Testis (tissue), 3 donors: Measurements from ENCODE around the gene EGFR. TPM values are rescaled to one million over a fixed set of nuclear protein-coding genes. Genes with fewer than 3 reads are reported as not detected.

Experiments
- DNase-seq: peaks from one replicate; pipeline ENCODE4 v3.0.0-alpha.2; 2019
- H3K27ac ChIP-seq, 2 donors: fragments of 200-600 bp; sonication (generic); one replicate each; pipeline ENCODE4 v1.5.1; 2019
- H3K27me3 ChIP-seq: fragments of 200-600 bp; sonication (generic); one replicate; pipeline ENCODE4 v1.5.1; 2019
- H3K36me3 ChIP-seq: fragments of 200-600 bp; sonication (generic); one replicate; pipeline ENCODE4 v1.5.1; 2017; ENCODE audit warnings: low read depth; ENCODE audit errors: missing control alignments
- H3K4me1 ChIP-seq: fragments of 200-600 bp; sonication (generic); one replicate; pipeline ENCODE4 v1.5.1; 2019
- H3K4me3 ChIP-seq, 2 donors: fragments of 200-600 bp; sonication (generic); one replicate each; pipeline ENCODE4 v1.5.1; 2017 to 2019
- H3K9me3 ChIP-seq: fragments of 200-600 bp; sonication (generic); one replicate; pipeline ENCODE4 v1.5.1; 2017
- POLR2A ChIP-seq: fragments of 450-650 bp; IDR thresholded peaks from one replicate; pipeline ENCODE4 v1.6.1; 2017; ENCODE audit warnings: antibody characterized with exemption, mild to moderate bottlenecking, moderate library complexity
- WGBS, 2 donors: methylation state at CpG; one replicate each; pipeline ENCODE4 v1.1.5; 2018; 5-methylcytosine and 5-hydroxymethylcytosine counted together
- intact Hi-C: fragments of 100-400 bp; cut with DNase I; formaldehyde crosslinking; loops from one replicate; pipeline ENCODE4 v1.15.1; 2023; ENCODE audit warnings: low total_unique reads
- polyA plus RNA-seq: library from polyadenylated mRNA; stranded (reverse); fragments of 350-450 nt; fragmentation: Illumina TruSeq; extraction: RNeasy Lipid Tissue Mini Kit (QIAGEN cat#74804); gene quantifications from one replicate; pipeline ENCODE4 v1.2.3, GENCODE V29; 2014; ENCODE audit warnings: low read depth, low replicate concordance; ENCODE audit not compliant: insufficient read depth
- total RNA-seq, 2 donors: library from RNA; depleted of rRNA; stranded (reverse); fragments of >200 nt; gene quantifications; one replicate each; pipeline ENCODE4 v1.2.3, GENCODE V29; 2016
- TF ChIP-seq, protein P1 (sequence below), 3 experiments: fragments of 450-650 bp in 2 of 3; fragments of 200-600 bp in 1 of 3; sonication (generic) in 1 of 3; IDR thresholded peaks; one replicate each; pipeline ENCODE4 v1.5.1; 2016 to 2019; ENCODE audit warnings: antibody characterized with exemption in 3 of 3, mild to moderate bottlenecking in 2 of 3, moderate library complexity in 1 of 3

The EGFR gene
- total and polyA plus RNA-seq, 3 donors from 2014 or later: 11.0 to 45.0 (median 18.2) TPM

DNA sequence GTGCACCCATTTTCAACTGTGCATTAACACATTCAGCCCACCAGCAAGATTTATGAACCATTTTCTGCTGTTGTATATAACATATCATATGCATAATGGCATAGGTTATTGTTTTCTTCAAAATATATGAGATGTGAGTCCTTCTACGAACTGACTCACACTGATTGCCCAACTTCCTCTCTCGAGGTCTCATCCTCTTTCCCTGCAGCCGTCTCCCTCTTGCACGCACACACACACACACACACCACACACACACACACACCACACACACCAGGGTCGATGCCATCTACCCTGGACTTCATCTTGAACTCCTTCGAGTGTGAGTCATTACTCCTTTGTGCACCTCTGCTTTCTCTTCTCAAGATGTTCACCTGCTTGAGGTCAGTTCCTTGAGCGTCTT is 36.7 kb downstream of the EGFR start:
- no peak overlapping the region for H3K27ac ChIP-seq

DNA sequence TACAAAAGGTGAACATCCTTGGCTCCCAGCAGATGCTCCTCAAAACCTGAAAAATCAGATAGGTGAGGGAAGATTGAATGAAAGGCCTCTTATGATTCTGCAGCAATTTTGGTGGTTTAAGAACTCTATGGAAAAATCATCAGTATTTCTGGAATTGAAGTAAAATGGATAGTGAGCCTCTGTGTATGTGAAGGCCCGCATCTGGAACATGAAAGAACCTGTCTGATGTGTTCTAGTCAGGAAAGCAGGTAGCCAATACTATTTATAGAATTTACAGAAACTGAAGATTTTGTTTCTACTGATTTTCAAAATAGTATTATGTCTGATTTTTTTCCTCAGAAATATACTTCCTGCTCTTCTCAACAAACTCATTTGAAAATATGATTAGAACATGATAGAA is 37.3 kb downstream of the EGFR start:
- 93 to 97% methylated on average over 1 of the region's 1 CpG for WGBS, 2 donors
- H3K4me3 ChIP-seq: no peak overlapping the region
- DNase-seq: no peak
- no peak overlapping the region for H3K27ac ChIP-seq
- no peaks in the 10 kb centered on the region for H3K36me3 ChIP-seq
- H3K9me3 ChIP-seq: no peaks in the 10 kb centered on the region
- no peaks in the 10 kb centered on the region for H3K4me1 ChIP-seq
- H3K27me3 ChIP-seq: no peaks in the 10 kb centered on the region
- intact Hi-C loops: no loop called here
- TF ChIP-seq, protein P1, sequence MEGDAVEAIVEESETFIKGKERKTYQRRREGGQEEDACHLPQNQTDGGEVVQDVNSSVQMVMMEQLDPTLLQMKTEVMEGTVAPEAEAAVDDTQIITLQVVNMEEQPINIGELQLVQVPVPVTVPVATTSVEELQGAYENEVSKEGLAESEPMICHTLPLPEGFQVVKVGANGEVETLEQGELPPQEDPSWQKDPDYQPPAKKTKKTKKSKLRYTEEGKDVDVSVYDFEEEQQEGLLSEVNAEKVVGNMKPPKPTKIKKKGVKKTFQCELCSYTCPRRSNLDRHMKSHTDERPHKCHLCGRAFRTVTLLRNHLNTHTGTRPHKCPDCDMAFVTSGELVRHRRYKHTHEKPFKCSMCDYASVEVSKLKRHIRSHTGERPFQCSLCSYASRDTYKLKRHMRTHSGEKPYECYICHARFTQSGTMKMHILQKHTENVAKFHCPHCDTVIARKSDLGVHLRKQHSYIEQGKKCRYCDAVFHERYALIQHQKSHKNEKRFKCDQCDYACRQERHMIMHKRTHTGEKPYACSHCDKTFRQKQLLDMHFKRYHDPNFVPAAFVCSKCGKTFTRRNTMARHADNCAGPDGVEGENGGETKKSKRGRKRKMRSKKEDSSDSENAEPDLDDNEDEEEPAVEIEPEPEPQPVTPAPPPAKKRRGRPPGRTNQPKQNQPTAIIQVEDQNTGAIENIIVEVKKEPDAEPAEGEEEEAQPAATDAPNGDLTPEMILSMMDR (IDR thresholded peaks at IDR 0.05): no peak
- no peak for TF ChIP-seq POLR2A

More for the DNA sequence above, 36.7 kb downstream of the EGFR start:
- no peaks in the 10 kb centered on the region for H3K4me1 ChIP-seq
- H3K4me3 ChIP-seq: no peak overlapping the region
- H3K27me3 ChIP-seq: no peaks in the 10 kb centered on the region
- intact Hi-C loops: no loop called here
- H3K9me3 ChIP-seq: no peaks in the 10 kb centered on the region
- no peaks in the 10 kb centered on the region for H3K36me3 ChIP-seq
- WGBS, 2 donors: 81 to 86% methylated on average over 7 of the region's 7 CpGs
- DNase-seq: no peak
- no peak for TF ChIP-seq POLR2A
- TF ChIP-seq, protein P1 (IDR thresholded peaks at IDR 0.05): no peak

DNA sequence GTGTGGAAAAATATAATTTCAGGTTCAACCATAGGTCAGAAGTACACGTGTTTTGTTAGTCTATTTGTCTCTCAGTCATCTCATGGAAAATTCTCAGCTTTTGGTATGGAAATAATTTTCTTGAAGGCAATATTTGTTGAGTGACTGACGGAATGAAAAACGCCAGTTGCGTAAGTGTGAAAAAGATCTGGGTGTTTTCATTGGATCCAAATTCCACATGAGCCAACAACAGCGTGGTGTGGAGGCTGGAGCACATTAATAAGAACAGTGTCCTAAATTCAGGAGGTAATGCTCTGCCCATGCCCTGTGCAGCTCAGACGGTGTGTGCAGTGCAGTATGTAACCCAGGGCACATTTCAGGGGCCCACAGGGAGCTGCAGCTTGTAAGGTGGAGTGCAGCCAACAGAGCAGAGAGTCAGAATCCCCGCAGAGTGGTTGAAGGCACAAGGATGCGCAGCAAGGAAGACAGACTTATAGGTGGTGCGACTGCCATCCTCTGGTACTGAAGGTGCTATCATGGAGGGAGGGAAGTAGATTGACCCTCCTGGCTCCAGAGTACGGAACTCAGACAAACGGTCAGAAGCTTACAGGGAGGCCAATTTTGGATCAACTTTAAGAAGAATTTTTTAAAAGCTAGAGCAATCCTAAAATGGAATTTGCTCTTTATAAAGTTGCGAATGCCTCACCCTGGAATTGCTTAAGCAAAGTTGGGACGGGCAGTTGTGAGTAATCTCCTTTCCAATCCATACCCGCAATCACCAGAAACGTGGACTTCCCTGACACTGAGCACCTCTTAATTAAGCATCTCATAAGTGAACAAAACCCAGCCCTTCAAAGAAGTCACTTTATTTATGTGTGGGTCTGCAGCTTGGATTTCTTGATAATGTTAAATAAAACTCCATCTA is 38.0 kb downstream of the EGFR start:
- no peak for DNase-seq
- Histone ChIP-seq H3K9me3 (no peaks in the 10 kb centered on the region), H3K4me1 (no peaks in the 10 kb centered on the region), H3K27ac (no peak overlapping the region), H3K4me3 (no peak overlapping the region), H3K36me3 (no peaks in the 10 kb centered on the region), H3K27me3 (no peaks in the 10 kb centered on the region)
- TF ChIP-seq, protein P1 (IDR thresholded peaks at IDR 0.05): no peak
- TF ChIP-seq POLR2A: no peak
- WGBS, 2 donors: 74 to 77% methylated on average over 15 of the region's 15 CpGs
- intact Hi-C loops: no loop called here

DNA sequence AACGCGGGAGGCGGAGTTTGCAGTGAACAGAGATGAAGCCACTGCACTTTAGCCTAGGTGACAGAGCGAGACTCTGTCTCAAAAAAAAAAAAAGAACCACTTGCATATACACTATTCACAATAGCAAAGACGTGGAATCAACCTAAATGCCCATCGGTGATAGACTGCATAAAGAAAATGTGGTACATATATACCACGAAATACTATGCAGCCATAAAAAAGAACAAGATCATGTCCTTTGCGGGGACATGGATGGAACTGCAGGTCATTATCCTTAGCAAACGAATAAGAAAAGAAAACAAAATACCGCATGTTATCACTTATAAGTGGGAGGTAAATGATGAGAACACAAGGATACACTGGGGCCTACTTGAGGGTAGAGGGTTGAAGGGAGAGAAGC is 39.5 kb downstream of the EGFR start:
- WGBS, 2 donors: 90 to 95% methylated on average over 10 of the region's 10 CpGs
- TF ChIP-seq, protein P1 (IDR thresholded peaks at IDR 0.05): no peak
- TF ChIP-seq POLR2A: no peak
- H3K27me3 ChIP-seq: no peaks in the 10 kb centered on the region
- no peaks in the 10 kb centered on the region for H3K36me3 ChIP-seq
- no peak for DNase-seq
- intact Hi-C loops: no loop called here
- H3K4me1 ChIP-seq: no peaks in the 10 kb centered on the region
- H3K27ac ChIP-seq: no peak overlapping the region
- H3K4me3 ChIP-seq: no peak overlapping the region
- no peaks in the 10 kb centered on the region for H3K9me3 ChIP-seq

DNA sequence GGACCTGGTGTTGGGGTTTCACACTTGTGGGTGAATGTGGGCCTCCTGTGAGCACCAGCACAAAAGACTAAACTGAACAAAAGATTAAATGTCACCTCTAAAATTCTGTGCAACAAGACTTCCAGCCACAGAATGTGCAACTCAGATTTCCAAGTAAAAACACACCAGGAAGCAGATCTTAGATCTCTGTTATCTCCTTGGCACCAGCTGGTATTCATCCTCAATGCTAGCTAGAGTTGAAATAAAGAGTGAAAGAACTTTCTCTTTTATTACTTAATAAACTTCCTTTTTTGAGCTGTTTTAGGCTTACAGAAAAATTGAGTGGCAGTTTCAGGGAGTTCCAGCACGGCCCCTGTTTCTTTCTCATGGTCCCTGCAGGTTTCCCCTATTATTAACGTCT is 40.2 kb downstream of the EGFR start:
- intact Hi-C loops: no loop called here
- no peaks in the 10 kb centered on the region for H3K4me1 ChIP-seq
- DNase-seq: no peak
- no peaks in the 10 kb centered on the region for H3K36me3 ChIP-seq
- 62 to 70% methylated on average over 2 of the region's 2 CpGs for WGBS, 2 donors
- no peak overlapping the region for H3K27ac ChIP-seq
- no peaks in the 10 kb centered on the region for H3K27me3 ChIP-seq
- H3K9me3 ChIP-seq: no peaks in the 10 kb centered on the region
- TF ChIP-seq, protein P1 (IDR thresholded peaks at IDR 0.05): no peak
- TF ChIP-seq POLR2A: no peak
- H3K4me3 ChIP-seq: no peak overlapping the region
